IPS-15b (cell line): ENCODE results near the gene THSD7B.

ENCODE experiments used
- H3K27me3 ChIP-seq: one replicate; pipeline ENCODE4 v1.6.1; 2013; ENCODE audit warnings: low read length; ENCODE audit not compliant: control insufficient read depth, insufficient read depth
- H3K36me3 ChIP-seq: one replicate; pipeline ENCODE4 v1.6.1; 2013; ENCODE audit warnings: low read length; ENCODE audit not compliant: control insufficient read depth, insufficient read depth
- H3K4me1 ChIP-seq: one replicate; pipeline ENCODE4 v1.6.1; 2013; ENCODE audit warnings: mild to moderate bottlenecking, low read length; ENCODE audit not compliant: control insufficient read depth, insufficient read depth
- H3K4me3 ChIP-seq: one replicate; pipeline ENCODE4 v1.5.1; 2013; ENCODE audit warnings: low read depth, low read length
- H3K9ac ChIP-seq: one replicate; pipeline ENCODE4 v1.6.1; 2013; ENCODE audit warnings: low read depth, mild to moderate bottlenecking, low read length
- H3K9me3 ChIP-seq: one replicate; pipeline ENCODE4 v1.6.1; 2013; ENCODE audit warnings: mild to moderate bottlenecking, low read length; ENCODE audit not compliant: control insufficient read depth, insufficient read depth

Gene THSD7B

GRCh38 chr2:137115795-137116089, 350.4 kb downstream of the THSD7B start:
- Histone ChIP-seq H3K9me3 (no peaks in the 10 kb centered on the region), H3K4me3 (no peak overlapping the region), H3K9ac (no peak overlapping the region), H3K4me1 (no peaks in the 10 kb centered on the region), H3K36me3 (no peaks in the 10 kb centered on the region), H3K27me3 (no peaks in the 10 kb centered on the region)

DNA sequence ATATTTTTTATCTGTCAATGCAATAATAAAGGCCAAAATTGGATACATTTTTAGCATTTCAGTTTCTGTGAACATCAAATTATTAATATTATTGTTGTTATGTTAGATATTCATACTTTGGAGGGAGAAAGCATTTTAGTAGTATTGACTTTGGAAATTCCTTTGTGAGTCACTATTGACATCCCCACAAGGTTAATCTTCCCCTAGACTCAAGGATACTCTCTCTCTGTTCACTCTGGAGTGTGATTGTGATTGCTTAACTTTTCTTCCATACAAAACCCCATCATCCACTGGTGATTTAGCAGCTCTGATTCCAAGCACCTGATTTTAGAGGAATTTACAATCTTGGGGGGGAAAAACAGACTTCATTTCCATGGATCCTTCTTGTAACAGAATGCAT, 352.0 kb downstream of the THSD7B start:
- Histone ChIP-seq H3K27me3 (no peaks in the 10 kb centered on the region), H3K36me3 (no peaks in the 10 kb centered on the region)

DNA sequence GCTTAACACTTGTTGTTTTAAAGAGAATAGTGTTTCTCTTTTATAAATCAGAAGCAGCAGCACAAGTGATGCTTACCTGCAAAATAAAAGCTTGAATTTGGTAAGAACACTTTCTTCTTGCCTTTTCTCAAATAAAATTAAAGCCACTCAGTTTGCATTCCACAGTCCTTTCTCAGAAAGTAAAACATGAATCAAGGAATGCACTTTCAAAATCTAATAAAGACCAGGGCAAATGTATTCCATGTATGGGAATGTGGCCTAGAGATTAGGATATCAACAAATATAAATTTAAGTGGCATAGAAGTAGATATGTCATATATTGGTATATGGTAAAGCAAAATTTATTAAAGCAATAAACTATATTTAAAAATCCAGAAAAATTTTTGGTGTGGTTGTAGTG, 352.8 kb downstream of the THSD7B start:
- no peaks in the 10 kb centered on the region for H3K9me3 ChIP-seq
- no peaks in the 10 kb centered on the region for H3K36me3 ChIP-seq
- H3K9ac ChIP-seq: no peak overlapping the region
- H3K4me1 ChIP-seq: no peaks in the 10 kb centered on the region
- H3K27me3 ChIP-seq: no peaks in the 10 kb centered on the region
- no peak overlapping the region for H3K4me3 ChIP-seq

More for the DNA sequence above, 352.0 kb downstream of the THSD7B start:
- H3K4me3 ChIP-seq: no peak overlapping the region
- H3K9ac ChIP-seq: no peak overlapping the region
- no peaks in the 10 kb centered on the region for H3K4me1 ChIP-seq
- no peaks in the 10 kb centered on the region for H3K9me3 ChIP-seq

DNA sequence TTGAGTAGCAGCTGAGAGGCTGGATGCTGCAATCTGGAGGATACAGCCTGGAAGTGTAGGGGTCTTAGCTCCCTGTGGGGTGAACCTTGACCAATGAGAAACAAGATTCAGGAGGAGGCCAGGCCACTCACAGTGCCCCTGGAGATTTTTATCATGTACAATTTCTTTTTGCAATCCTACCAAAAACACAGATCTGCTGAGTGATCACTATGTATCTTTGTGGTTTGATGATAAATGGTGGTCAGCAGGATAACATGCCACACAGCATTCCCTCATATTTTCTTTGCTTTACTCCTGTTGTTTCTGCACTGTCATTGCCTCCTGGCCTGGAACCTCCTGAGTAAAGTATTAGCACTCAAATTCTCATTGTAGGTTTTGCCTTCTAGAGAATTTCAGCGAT, 357.9 kb downstream of the THSD7B start:
- no peaks in the 10 kb centered on the region for H3K9me3 ChIP-seq
- no peaks in the 10 kb centered on the region for H3K27me3 ChIP-seq
- no peaks in the 10 kb centered on the region for H3K4me1 ChIP-seq
- no peaks in the 10 kb centered on the region for H3K36me3 ChIP-seq
- no peak overlapping the region for H3K9ac ChIP-seq
- no peak overlapping the region for H3K4me3 ChIP-seq

DNA sequence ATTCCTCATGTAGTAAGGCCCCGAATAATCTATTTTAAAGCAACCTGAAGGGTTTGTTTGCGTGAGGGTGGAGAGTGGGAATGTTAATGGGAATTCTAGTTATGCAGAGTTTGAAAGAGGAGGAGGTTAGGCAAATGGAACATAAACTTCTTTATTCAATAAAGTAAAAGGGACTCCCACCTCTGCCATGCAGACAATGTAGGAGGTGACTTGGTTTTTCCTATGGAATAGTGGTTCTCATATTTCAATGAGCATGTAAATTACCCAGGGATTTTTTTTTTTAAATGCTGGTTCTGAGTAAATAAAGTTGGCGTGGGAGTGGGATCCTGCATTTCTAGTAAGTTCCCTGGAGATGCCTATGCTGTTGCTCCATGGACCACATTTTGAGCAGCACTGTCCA, 367.9 kb downstream of the THSD7B start:
- Histone ChIP-seq H3K4me3 (no peak overlapping the region), H3K9me3 (no peaks in the 10 kb centered on the region), H3K9ac (no peak overlapping the region), H3K36me3 (no peaks in the 10 kb centered on the region), H3K27me3 (no peaks in the 10 kb centered on the region), H3K4me1 (no peaks in the 10 kb centered on the region)

GRCh38 chr2:137138263-137138662, 372.9 kb downstream of the THSD7B start:
- no peaks in the 10 kb centered on the region for H3K4me1 ChIP-seq
- no peak overlapping the region for H3K4me3 ChIP-seq
- H3K27me3 ChIP-seq: no peaks in the 10 kb centered on the region
- H3K9ac ChIP-seq: no peak overlapping the region
- H3K36me3 ChIP-seq: no peaks in the 10 kb centered on the region
- no peaks in the 10 kb centered on the region for H3K9me3 ChIP-seq

DNA sequence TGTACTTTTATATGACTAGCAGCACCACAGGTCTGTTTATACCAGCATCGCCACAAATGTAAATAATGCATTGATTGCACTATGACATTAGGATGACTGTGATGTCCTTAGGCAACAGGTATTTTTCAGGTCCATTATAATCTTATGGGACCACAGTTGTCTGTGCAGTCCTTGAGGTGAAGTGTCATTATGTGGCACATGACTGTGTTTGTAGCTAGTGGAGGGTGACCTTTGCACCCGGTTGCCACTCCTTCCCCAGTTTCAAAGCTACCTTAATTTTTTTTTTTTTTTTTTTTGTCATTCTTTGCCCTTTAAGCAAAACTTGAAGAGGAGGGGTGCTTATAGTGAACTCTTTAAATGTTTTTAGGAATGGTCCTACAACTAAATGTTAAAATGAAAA, 386.4 kb downstream of the THSD7B start:
- no peaks in the 10 kb centered on the region for H3K36me3 ChIP-seq
- H3K9me3 ChIP-seq: peaks cover 3% of the 10 kb centered on the region
- no peak overlapping the region for H3K9ac ChIP-seq
- H3K4me1 ChIP-seq: no peaks in the 10 kb centered on the region
- no peaks in the 10 kb centered on the region for H3K27me3 ChIP-seq
- no peak overlapping the region for H3K4me3 ChIP-seq

DNA sequence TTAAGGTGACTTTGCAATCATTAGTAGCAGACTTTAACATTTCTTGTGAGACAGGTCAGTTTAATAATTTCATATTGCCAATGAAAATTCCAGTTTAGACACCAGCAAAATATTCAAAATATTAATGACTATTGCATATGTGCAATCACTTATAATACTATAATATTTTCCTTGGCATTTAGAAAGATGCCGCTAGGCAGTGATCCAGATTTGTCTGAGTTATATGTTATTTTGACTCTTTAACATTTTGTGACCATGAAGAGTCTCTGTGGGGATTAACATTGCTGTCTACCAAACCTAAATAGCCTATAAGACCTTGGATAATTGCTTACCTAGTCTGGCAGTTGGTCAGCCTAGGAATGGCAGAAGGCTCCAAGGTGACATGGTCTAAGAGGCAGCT, 389.6 kb downstream of the THSD7B start:
- no peaks in the 10 kb centered on the region for H3K4me1 ChIP-seq
- H3K36me3 ChIP-seq: no peaks in the 10 kb centered on the region
- no peak overlapping the region for H3K4me3 ChIP-seq
- no peaks in the 10 kb centered on the region for H3K9me3 ChIP-seq
- H3K27me3 ChIP-seq: no peaks in the 10 kb centered on the region
- H3K9ac ChIP-seq: no peak overlapping the region

DNA sequence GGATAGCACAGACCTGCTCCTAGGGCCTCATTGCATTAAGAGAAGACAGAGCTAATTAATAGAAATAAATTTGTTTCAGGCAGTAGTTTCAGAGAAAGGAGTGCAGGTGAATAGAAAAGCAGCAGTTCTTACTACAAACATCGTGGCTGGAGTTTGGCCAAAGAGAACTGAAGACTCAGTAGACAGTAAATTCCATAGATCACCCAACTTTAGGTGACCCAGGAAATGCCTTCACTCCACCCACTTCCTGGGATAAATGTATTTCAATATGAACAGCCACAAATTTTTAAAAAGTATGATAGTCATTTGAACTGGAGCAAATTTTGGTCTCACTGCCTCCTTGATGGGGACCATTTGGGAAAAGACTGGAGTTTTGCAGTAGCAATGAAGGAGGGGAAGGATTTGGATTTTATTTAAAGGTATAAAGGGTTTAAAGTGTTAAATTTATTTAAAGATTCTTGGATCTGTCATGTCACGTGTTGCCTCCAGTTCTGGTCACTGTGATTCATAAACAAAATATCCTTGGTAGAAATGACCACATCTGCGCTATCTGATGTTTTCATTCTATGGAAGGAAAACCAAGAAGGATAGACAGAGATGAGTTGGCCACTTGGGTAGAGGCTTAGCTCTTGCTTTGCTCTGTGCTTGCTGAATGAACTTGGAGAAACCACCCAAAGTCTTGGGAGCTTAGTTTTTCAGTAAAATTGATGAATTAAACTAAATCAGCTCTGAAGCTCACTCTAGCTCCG, 390.2 kb downstream of the THSD7B start:
- H3K4me1 ChIP-seq: no peaks in the 10 kb centered on the region
- H3K36me3 ChIP-seq: no peaks in the 10 kb centered on the region
- H3K9ac ChIP-seq: no peak overlapping the region
- H3K27me3 ChIP-seq: no peaks in the 10 kb centered on the region
- H3K4me3 ChIP-seq: no peak overlapping the region
- no peaks in the 10 kb centered on the region for H3K9me3 ChIP-seq

DNA sequence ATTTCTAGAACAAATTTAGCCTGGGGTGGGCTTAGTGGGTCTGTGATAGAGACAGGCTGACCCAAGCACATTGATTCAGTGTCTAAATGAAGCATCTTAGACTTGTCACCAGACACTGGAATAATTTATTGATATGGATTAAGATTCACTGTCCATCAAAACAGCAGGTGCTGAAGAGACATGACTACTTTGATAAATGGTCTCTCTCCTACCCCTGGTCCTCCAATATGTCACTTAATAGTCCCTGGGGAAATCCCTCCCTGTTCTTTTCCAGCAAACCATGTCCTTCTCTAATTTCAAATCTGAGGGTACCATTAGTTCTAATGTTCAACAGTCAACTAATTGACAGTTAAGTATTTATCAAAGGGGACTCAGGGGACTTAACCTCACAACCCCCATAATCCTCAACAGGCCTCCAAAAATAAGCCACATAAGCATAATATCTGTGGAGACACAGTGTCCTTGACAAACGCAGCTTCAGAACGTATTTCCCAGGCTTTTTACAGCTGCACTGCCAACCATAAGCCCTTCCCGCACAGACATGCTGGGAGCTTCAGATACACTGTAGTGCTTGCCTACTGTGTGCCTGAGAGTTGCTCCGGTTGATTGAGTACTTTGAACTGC, 391.0 kb downstream of the THSD7B start:
- H3K9ac ChIP-seq: no peak overlapping the region

GRCh38 chr2:137157851-137158250, 392.5 kb downstream of the THSD7B start:
- no peaks in the 10 kb centered on the region for H3K27me3 ChIP-seq
- H3K4me3 ChIP-seq: no peak overlapping the region
- H3K4me1 ChIP-seq: no peaks in the 10 kb centered on the region
- no peak overlapping the region for H3K9ac ChIP-seq
- H3K36me3 ChIP-seq: no peaks in the 10 kb centered on the region
- no peaks in the 10 kb centered on the region for H3K9me3 ChIP-seq

More for the DNA sequence above, 391.0 kb downstream of the THSD7B start:
- Histone ChIP-seq H3K36me3 (no peaks in the 10 kb centered on the region), H3K4me1 (no peaks in the 10 kb centered on the region), H3K27me3 (no peaks in the 10 kb centered on the region), H3K9me3 (no peaks in the 10 kb centered on the region), H3K4me3 (no peak overlapping the region)

GRCh38 chr2:137161250-137161649, 395.9 kb downstream of the THSD7B start:
- no peaks in the 10 kb centered on the region for H3K36me3 ChIP-seq
- H3K27me3 ChIP-seq: no peaks in the 10 kb centered on the region
- no peaks in the 10 kb centered on the region for H3K4me1 ChIP-seq

More at GRCh38 chr2:137161250-137161649, 395.9 kb downstream of the THSD7B start:
- Histone ChIP-seq H3K4me3 (no peak overlapping the region), H3K9me3 (no peaks in the 10 kb centered on the region), H3K9ac (no peak overlapping the region)
